Fibroblast of lung (primary cell): ENCODE measurements around the gene KRTAP2-3. TPM values are rescaled to one million over a fixed set of nuclear protein-coding genes. Genes with fewer than 3 reads are reported as not detected.
"Not testable (repeated sequence)": the region's sequence is repeated elsewhere in the genome, so short reads cannot be mapped to it uniquely, and the experiment has no call there.

Experiments
- DNase-seq, 2 donors: peaks; one replicate each; pipeline versions ENCODE4 v3.0.0 to v3.0.0-alpha.2; 2010; ENCODE audit warnings: low read depth in 2 of 2
- H2AFZ ChIP-seq: 2 replicates; pipeline ENCODE4 v1.5.1; 2012; ENCODE audit warnings: low read length, control low read depth, inconsistent platforms
- H3K27ac ChIP-seq: 2 replicates; pipeline ENCODE4 v1.5.1; 2011; ENCODE audit warnings: low read length, control low read depth; ENCODE audit not compliant: insufficient read depth
- H3K27me3 ChIP-seq: 2 replicates; pipeline ENCODE4 v1.5.1; 2011; ENCODE audit warnings: mild to moderate bottlenecking, low read length; ENCODE audit not compliant: control insufficient read depth, insufficient read depth
- H3K36me3 ChIP-seq: 2 replicates; pipeline ENCODE4 v1.5.1; 2011; ENCODE audit warnings: low read length; ENCODE audit not compliant: control insufficient read depth, insufficient read depth
- H3K4me1 ChIP-seq: 2 replicates; pipeline ENCODE4 v1.5.1; 2011; ENCODE audit warnings: low read length; ENCODE audit not compliant: control insufficient read depth, insufficient read depth; ENCODE audit errors: extremely low read depth
- H3K4me2 ChIP-seq: 2 replicates; pipeline ENCODE4 v1.5.1; 2011; ENCODE audit warnings: low read length, control low read depth; ENCODE audit not compliant: insufficient read depth; ENCODE audit errors: extremely low read depth
- H3K4me3 ChIP-seq, 4 experiments: fragments of 200-600 bp in 1 of 4; sonication (generic) in 1 of 4; replicated peaks in 1 of 4; 2 replicates each; pipeline ENCODE4 v1.5.1; 2011 to 2016; ENCODE audit warnings: low read length in 4 of 4, low read depth in 3 of 4, mild to moderate bottlenecking in 3 of 4, control low read depth in 2 of 4, inconsistent platforms in 1 of 4, mixed read lengths in 1 of 4; ENCODE audit not compliant: insufficient read depth in 1 of 4; ENCODE audit errors: control extremely low read depth in 1 of 4
- H3K79me2 ChIP-seq: 2 replicates; pipeline ENCODE4 v1.5.1; 2012; ENCODE audit warnings: mild to moderate bottlenecking, low read length, inconsistent platforms; ENCODE audit not compliant: control insufficient read depth, insufficient read depth
- H3K9ac ChIP-seq: 2 replicates; pipeline ENCODE4 v1.5.1; 2011; ENCODE audit warnings: mild to moderate bottlenecking, low read length, control low read depth; ENCODE audit not compliant: insufficient read depth
- H3K9me3 ChIP-seq: 2 replicates; pipeline ENCODE4 v1.5.1; 2012; ENCODE audit warnings: low read depth, low read length; ENCODE audit not compliant: control insufficient read depth, insufficient read depth
- H4K20me1 ChIP-seq: 2 replicates; pipeline ENCODE4 v1.5.1; 2011; ENCODE audit warnings: low read length; ENCODE audit not compliant: control insufficient read depth, insufficient read depth; ENCODE audit errors: extremely low read depth
- EZH2 ChIP-seq: IDR thresholded peaks from 2 replicates; pipeline ENCODE4 v1.5.1; 2012; ENCODE audit warnings: low read length, control low read depth, mild to moderate bottlenecking; ENCODE audit errors: missing control alignments
- polyA plus RNA-seq, 2 donors: library from polyadenylated mRNA; depleted of rRNA in 1 of 2; stranded (reverse) in 1 of 2; unstranded in 1 of 2; fragments of >200 nt; gene quantifications; 2 replicates each; pipeline ENCODE4 v1.2.1, GENCODE V29; 2011 to 2012; ENCODE audit warnings: missing spikeins in 1 of 2
- total RNA-seq: library from RNA; depleted of rRNA; stranded (reverse); fragments of >200 nt; gene quantifications from 2 replicates; pipeline ENCODE4 v1.2.1, GENCODE V29; 2014
- TF ChIP-seq, protein P1 (sequence below), 2 donors: IDR thresholded peaks in 1 of 2; conservative IDR thresholded peaks in 1 of 2; 1 replicate in 1 of 2; 2 replicates in 1 of 2; pipeline ENCODE4 v1.5.1; 2011 to 2012; ENCODE audit warnings: low read length in 2 of 2, control low read depth in 1 of 2, inconsistent platforms in 1 of 2, low read depth in 1 of 2, mild to moderate bottlenecking in 1 of 2

KRTAP2-3 gene
- total and polyA plus RNA-seq, 2 donors (not counting 1 experiment from before 2014, with no cell fraction given) = 0.84 TPM; not detected in 1

DNA sequence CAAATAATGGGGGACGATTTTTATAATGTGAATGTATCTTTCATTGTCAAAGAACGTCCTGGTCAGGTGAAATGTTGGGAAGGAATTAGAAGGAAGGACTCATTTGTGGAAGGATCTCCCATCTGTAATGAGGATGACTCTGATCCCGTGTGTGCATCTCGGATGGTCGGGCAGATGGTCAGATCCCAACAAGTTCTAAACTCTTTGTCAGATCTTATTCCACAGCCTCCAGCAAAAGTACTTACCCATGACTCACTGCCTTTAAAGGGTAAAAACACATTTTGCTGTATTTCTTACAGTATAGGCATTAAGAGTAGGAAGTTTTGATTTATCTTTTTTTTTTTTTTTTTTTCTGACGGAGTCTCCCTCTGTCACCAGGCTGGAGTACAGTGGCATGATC is 38.6 kb upstream of the KRTAP2-3 start:
- H3K9me3 ChIP-seq = no peaks in the 10 kb centered on the region
- H3K79me2 ChIP-seq = no peaks in the 10 kb centered on the region
- peaks cover 3% of the 10 kb centered on the region for H3K4me1 ChIP-seq
- peak in 1 of 2 donors; percentile 53 for DNase-seq
- no peak for TF ChIP-seq EZH2
- TF ChIP-seq, protein P1, sequence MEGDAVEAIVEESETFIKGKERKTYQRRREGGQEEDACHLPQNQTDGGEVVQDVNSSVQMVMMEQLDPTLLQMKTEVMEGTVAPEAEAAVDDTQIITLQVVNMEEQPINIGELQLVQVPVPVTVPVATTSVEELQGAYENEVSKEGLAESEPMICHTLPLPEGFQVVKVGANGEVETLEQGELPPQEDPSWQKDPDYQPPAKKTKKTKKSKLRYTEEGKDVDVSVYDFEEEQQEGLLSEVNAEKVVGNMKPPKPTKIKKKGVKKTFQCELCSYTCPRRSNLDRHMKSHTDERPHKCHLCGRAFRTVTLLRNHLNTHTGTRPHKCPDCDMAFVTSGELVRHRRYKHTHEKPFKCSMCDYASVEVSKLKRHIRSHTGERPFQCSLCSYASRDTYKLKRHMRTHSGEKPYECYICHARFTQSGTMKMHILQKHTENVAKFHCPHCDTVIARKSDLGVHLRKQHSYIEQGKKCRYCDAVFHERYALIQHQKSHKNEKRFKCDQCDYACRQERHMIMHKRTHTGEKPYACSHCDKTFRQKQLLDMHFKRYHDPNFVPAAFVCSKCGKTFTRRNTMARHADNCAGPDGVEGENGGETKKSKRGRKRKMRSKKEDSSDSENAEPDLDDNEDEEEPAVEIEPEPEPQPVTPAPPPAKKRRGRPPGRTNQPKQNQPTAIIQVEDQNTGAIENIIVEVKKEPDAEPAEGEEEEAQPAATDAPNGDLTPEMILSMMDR (conservative IDR thresholded peaks at IDR 0.05 in 1 of 2, IDR thresholded peaks at IDR 0.05 in 1 of 2; ENCODE audit: low read depth in 1 of 2, low read length in 2 of 2) = no peak
- no peaks in the 10 kb centered on the region for H4K20me1 ChIP-seq
- no peak overlapping the region for H3K4me3 ChIP-seq
- no peak overlapping the region for H2AFZ ChIP-seq
- no peak overlapping the region for H3K27ac ChIP-seq
- H3K9ac ChIP-seq = no peak overlapping the region
- no peak overlapping the region for H3K4me2 ChIP-seq
- no peaks in the 10 kb centered on the region for H3K36me3 ChIP-seq
- no peaks in the 10 kb centered on the region for H3K27me3 ChIP-seq

DNA sequence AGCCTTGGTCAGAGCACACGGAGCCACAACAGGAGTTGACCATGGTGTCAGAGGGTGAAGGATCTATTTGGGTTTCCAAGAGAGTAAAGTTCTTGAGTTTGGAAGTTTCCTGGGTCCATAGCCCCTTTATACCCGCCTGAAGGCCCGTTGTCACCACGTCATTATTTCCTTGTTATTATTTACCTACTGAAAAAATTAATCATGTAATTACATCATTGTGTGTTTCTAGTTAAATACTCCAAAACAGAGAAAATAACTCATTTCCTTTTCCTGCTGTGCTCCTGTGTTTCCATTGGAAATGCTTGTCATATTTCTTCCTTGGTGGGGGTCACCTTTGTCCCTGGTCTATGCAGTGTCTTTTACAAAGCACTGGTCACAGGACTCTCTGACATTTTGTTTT is 38.1 kb upstream of the KRTAP2-3 start, which contains the start of gene KRTAP4-8:
Gene KRTAP4-8 (minus strand): TSS at position 101 of the 400 bp plus-strand sequence. CDS start 58 bp downstream, at position 43.
- H3K27ac ChIP-seq = no peak within 1 kb of the TSS
- no peak for DNase-seq
- no peak for TF ChIP-seq EZH2
- TF ChIP-seq, protein P1 (conservative IDR thresholded peaks at IDR 0.05 in 1 of 2, IDR thresholded peaks at IDR 0.05 in 1 of 2; ENCODE audit: low read depth in 1 of 2, low read length in 2 of 2) = no peak
- no peak within 1 kb of the TSS for H3K4me2 ChIP-seq
- H3K79me2 ChIP-seq = no peaks in the 10 kb centered on the region
- no peaks in the 10 kb centered on the region for H4K20me1 ChIP-seq
- H2AFZ ChIP-seq = no peak within 1 kb of the TSS
- H3K9me3 ChIP-seq = no peaks in the 10 kb centered on the region
- no peak within 1 kb of the TSS for H3K4me3 ChIP-seq
- no peaks in the 10 kb centered on the region for H3K36me3 ChIP-seq
- H3K9ac ChIP-seq = no peak within 1 kb of the TSS
- no peaks in the 10 kb centered on the region for H3K27me3 ChIP-seq
- peaks cover 3% of the 10 kb centered on the region for H3K4me1 ChIP-seq

DNA sequence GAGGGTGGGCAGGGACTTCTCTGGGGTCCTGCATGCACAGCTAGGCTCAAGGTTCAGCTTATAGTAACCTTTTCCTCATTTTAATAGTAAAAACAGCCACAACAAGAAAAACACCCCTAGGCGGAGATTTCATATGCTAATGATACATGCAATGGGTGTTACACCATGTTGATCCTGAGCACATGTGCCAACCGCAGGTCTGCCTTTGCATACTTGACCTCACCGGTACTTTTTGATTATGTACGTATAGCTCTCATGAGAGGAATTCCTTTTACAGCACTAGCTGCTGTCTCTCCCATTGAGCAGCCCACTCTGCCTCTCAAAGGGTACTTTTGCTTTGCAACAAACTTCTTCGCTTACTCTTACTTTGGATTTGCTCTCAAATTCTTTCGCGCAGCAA is 36.1 kb upstream of the KRTAP2-3 start:
- Histone ChIP-seq H3K9ac (no peak overlapping the region), H2AFZ (no peak overlapping the region), H3K4me1 (peaks cover 3% of the 10 kb centered on the region), H3K27me3 (no peaks in the 10 kb centered on the region), H3K36me3 (no peaks in the 10 kb centered on the region), H4K20me1 (no peaks in the 10 kb centered on the region), H3K27ac (no peak overlapping the region), H3K4me3 (no peak overlapping the region), H3K4me2 (no peak overlapping the region), H3K9me3 (no peaks in the 10 kb centered on the region), H3K79me2 (no peaks in the 10 kb centered on the region)
- no peak for TF ChIP-seq EZH2
- TF ChIP-seq, protein P1 (conservative IDR thresholded peaks at IDR 0.05 in 1 of 2, IDR thresholded peaks at IDR 0.05 in 1 of 2; ENCODE audit: low read depth in 1 of 2, low read length in 2 of 2) = no peak
- DNase-seq = no peak

DNA sequence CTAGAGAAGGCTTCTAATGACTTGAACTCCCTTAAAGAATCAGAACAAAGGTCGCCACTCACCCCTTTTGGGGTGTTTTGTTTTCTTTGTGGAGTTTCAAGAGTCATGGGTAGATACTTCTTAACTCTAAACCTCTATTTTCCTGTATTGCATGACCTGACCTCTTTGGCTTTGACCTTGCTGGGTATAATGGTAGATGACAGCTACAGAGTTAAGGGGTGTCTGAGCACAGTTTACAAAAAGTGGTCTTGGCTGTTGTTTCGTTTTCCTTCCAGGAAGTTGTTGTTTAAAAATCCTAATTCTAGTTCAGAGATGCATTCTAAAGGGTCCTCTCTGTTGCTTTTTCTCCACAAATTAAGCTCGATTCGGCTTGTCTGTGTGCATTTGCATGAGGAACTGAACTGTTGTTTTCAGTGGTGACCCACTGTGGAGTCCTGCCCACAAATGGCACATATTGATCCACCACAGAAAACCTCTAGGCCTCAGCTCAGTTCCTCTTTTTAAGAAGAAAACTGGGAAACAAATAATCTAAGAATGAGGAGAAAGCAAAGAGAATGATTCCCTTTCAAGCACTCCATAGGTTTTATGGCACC is 28.9 kb upstream of the KRTAP2-3 start:
- not testable (repeated sequence) for H3K4me2 ChIP-seq, H3K27ac ChIP-seq, H4K20me1 ChIP-seq, DNase-seq, H3K4me3 ChIP-seq, H3K9ac ChIP-seq, H3K27me3 ChIP-seq, H3K4me1 ChIP-seq, H3K36me3 ChIP-seq, H3K79me2 ChIP-seq, H2AFZ ChIP-seq, H3K9me3 ChIP-seq
